ENCODE results near the gene UBA3.

The UBA3 gene

GRCh38 chr3:69012800-69013252 lies 67.3 kb downstream of the UBA3 start:
- peak in 33 of 51 donors; percentile 4 to 58 (median 30) for DNase-seq

GRCh38 chr3:69012100-69012799 lies 67.9 kb downstream of the UBA3 start:
- peak in 5 of 51 donors; percentile 4 to 28 (median 11) for DNase-seq

GRCh38 chr3:69011096-69011730 lies 69.0 kb downstream of the UBA3 start:
- no peak for DNase-seq

GRCh38 chr3:69009559-69010410 lies 70.4 kb downstream of the UBA3 start:
- no peak for DNase-seq

GRCh38 chr3:69008980-69009379 lies 71.2 kb downstream of the UBA3 start:
- no peak for DNase-seq

GRCh38 chr3:69005791-69006482 lies 74.2 kb downstream of the UBA3 start:
- DNase-seq = no peak

- DNase-seq = no peak
Measured at GRCh38 chr3:69005071-69005790, 74.9 kb downstream of the UBA3 start.

Data from hypothalamus (tissue), 51 donors.